NB4 (cell line): Measurements from ENCODE around the gene TNFSF9.

Experiments
- DNase-seq: peaks from one replicate; pipeline ENCODE4 v3.0.0; 2010; ENCODE audit warnings: low read depth
- H3K4me3 ChIP-seq: one replicate; pipeline ENCODE4 v1.5.1; 2011; ENCODE audit warnings: mild to moderate bottlenecking, low read depth, low read length, moderate library complexity
- MYC ChIP-seq: IDR thresholded peaks from 2 replicates; pipeline ENCODE4 v1.6.1; 2011; ENCODE audit warnings: low read depth, low read length
- POLR2A ChIP-seq: IDR thresholded peaks from 2 replicates; pipeline ENCODE4 v1.6.1; 2011; ENCODE audit warnings: mild to moderate bottlenecking; ENCODE audit not compliant: insufficient read length; ENCODE audit errors: extremely low read depth
- TF ChIP-seq, protein P1 (sequence below): IDR thresholded peaks from 2 replicates; pipeline ENCODE4 v1.6.1; 2011; ENCODE audit warnings: low read depth, low read length
- TF ChIP-seq, protein P2 (sequence below): IDR thresholded peaks from one replicate; pipeline ENCODE4 v1.5.1; 2012; ENCODE audit warnings: low read depth, low read length

The TNFSF9 gene

GRCh38 chr19:6533746-6534418, 3.1 kb downstream of the TNFSF9 start:
- H3K4me3 ChIP-seq = no peak overlapping the region
- TF ChIP-seq, protein P1, sequence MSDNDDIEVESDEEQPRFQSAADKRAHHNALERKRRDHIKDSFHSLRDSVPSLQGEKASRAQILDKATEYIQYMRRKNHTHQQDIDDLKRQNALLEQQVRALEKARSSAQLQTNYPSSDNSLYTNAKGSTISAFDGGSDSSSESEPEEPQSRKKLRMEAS = no peak
- TF ChIP-seq, protein P2, sequence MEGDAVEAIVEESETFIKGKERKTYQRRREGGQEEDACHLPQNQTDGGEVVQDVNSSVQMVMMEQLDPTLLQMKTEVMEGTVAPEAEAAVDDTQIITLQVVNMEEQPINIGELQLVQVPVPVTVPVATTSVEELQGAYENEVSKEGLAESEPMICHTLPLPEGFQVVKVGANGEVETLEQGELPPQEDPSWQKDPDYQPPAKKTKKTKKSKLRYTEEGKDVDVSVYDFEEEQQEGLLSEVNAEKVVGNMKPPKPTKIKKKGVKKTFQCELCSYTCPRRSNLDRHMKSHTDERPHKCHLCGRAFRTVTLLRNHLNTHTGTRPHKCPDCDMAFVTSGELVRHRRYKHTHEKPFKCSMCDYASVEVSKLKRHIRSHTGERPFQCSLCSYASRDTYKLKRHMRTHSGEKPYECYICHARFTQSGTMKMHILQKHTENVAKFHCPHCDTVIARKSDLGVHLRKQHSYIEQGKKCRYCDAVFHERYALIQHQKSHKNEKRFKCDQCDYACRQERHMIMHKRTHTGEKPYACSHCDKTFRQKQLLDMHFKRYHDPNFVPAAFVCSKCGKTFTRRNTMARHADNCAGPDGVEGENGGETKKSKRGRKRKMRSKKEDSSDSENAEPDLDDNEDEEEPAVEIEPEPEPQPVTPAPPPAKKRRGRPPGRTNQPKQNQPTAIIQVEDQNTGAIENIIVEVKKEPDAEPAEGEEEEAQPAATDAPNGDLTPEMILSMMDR = no peak
- no peak for TF ChIP-seq POLR2A
- no peak for TF ChIP-seq MYC
- DNase-seq = no peak

DNA sequence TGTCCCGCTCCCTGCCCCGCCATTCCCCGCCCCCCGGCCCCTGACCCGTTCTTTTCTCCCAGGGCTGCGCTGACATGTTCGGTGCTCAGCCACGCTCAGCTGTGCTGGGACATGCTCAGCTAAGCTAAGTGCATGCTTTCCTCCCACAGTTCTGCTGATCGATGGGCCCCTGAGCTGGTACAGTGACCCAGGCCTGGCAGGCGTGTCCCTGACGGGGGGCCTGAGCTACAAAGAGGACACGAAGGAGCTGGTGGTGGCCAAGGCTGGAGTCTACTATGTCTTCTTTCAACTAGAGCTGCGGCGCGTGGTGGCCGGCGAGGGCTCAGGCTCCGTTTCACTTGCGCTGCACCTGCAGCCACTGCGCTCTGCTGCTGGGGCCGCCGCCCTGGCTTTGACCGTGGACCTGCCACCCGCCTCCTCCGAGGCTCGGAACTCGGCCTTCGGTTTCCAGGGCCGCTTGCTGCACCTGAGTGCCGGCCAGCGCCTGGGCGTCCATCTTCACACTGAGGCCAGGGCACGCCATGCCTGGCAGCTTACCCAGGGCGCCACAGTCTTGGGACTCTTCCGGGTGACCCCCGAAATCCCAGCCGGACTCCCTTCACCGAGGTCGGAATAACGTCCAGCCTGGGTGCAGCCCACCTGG, 3.7 kb downstream of the TNFSF9 start:
- TF ChIP-seq MYC (no peak), POLR2A (no peak)
- TF ChIP-seq, protein P2 = no peak
- TF ChIP-seq, protein P1 = no peak
- no peak overlapping the region for H3K4me3 ChIP-seq
- DNase-seq = no peak

DNA sequence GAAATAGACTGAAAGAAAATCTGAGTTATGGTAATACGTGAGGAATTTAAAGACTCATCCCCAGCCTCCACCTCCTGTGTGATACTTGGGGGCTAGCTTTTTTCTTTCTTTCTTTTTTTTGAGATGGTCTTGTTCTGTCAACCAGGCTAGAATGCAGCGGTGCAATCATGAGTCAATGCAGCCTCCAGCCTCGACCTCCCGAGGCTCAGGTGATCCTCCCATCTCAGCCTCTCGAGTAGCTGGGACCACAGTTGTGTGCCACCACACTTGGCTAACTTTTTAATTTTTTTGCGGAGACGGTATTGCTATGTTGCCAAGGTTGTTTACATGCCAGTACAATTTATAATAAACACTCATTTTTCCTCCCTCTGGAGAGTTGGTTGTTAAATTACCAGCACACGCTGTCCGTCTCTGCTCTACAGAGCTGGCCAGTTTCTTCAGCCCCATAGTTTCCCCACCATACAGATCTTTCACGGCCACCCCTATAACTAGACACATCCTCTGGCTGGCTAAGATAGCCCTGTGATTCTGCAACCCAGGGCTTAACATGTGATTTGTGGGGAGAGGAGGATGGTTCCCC, 4.8 kb downstream of the TNFSF9 start:
- DNase-seq = no peak
- TF ChIP-seq, protein P2 = no peak
- no peak for TF ChIP-seq MYC
- TF ChIP-seq, protein P1 = no peak
- TF ChIP-seq POLR2A = no peak
- no peak overlapping the region for H3K4me3 ChIP-seq

DNA sequence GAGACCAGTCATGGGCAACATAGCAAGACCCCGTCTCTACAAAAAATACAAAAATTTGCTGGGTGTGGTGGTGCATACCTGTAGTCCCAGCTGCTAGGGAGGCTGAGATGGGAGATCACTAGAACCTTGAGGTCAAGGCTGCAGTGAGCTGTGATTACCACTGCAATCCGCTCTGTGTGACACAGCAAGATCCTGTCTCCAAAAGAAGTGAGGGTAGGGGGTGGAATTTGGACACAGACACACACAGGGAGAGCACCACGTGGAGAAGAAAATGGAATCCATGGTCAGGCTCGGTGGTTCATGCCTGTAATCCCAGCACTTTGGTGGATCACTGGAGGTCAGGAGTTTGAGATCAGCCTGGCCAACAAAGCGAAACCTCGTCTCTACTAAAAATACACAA, 8.7 kb downstream of the TNFSF9 start:
- no peak for DNase-seq
- H3K4me3 ChIP-seq = no peak overlapping the region
- TF ChIP-seq, protein P1 = no peak
- TF ChIP-seq MYC = no peak
- TF ChIP-seq, protein P2 = no peak

GRCh38 chr19:6540918-6541689, 10.3 kb downstream of the TNFSF9 start:
- TF ChIP-seq, protein P1 = no peak
- TF ChIP-seq POLR2A (no peak), MYC (no peak)
- TF ChIP-seq, protein P2 = no peak
- no peak overlapping the region for H3K4me3 ChIP-seq
- DNase-seq = no peak
